Parathyroid adenoma (tissue), 2 donors: ENCODE measurements around the gene MTA1.

ENCODE experiments used
- H2AFZ ChIP-seq: fragments of 300-600 bp; sonication (generic); one replicate; pipeline ENCODE4 v1.7.0; 2017; ENCODE audit warnings: antibody characterized with exemption, mild to moderate bottlenecking
- H3K27ac ChIP-seq: fragments of 300-600 bp; sonication (generic); one replicate; pipeline ENCODE4 v1.7.0; 2017
- H3K27me3 ChIP-seq: fragments of 300-600 bp; sonication (generic); one replicate; pipeline ENCODE4 v1.7.0; 2017; ENCODE audit warnings: low read length; ENCODE audit not compliant: control insufficient read depth, insufficient read depth
- H3K36me3 ChIP-seq: fragments of 300-600 bp; sonication (generic); one replicate; pipeline ENCODE4 v1.7.0; 2017; ENCODE audit warnings: low read length; ENCODE audit not compliant: control insufficient read depth, insufficient read depth
- H3K4me1 ChIP-seq: fragments of 300-600 bp; sonication (generic); one replicate; pipeline ENCODE4 v1.7.0; 2017; ENCODE audit warnings: control low read depth
- H3K4me2 ChIP-seq: fragments of 300-600 bp; sonication (generic); one replicate; pipeline ENCODE4 v1.7.0; 2017; ENCODE audit warnings: low read length
- H3K4me3 ChIP-seq: fragments of 300-600 bp; sonication (generic); one replicate; pipeline ENCODE4 v1.7.0; 2017; ENCODE audit warnings: low read depth, low read length
- H3K79me2 ChIP-seq: fragments of 300-600 bp; sonication (generic); one replicate; pipeline ENCODE4 v1.7.0; 2017; ENCODE audit warnings: control low read depth
- H3K9ac ChIP-seq: fragments of 300-600 bp; sonication (generic); one replicate; pipeline ENCODE4 v1.7.0; 2017; ENCODE audit warnings: mild to moderate bottlenecking
- H3K9me3 ChIP-seq: fragments of 300-600 bp; sonication (generic); one replicate; pipeline ENCODE4 v1.7.0; 2017; ENCODE audit warnings: low read length; ENCODE audit not compliant: control insufficient read depth
- TF ChIP-seq, protein P1 (sequence below): fragments of 300-600 bp; sonication (generic); IDR thresholded peaks from one replicate; pipeline ENCODE4 v1.7.0; 2017; ENCODE audit warnings: antibody characterized with exemption, mild to moderate bottlenecking
- donor health status: primary hyperparathyroidism.

Gene MTA1

DNA sequence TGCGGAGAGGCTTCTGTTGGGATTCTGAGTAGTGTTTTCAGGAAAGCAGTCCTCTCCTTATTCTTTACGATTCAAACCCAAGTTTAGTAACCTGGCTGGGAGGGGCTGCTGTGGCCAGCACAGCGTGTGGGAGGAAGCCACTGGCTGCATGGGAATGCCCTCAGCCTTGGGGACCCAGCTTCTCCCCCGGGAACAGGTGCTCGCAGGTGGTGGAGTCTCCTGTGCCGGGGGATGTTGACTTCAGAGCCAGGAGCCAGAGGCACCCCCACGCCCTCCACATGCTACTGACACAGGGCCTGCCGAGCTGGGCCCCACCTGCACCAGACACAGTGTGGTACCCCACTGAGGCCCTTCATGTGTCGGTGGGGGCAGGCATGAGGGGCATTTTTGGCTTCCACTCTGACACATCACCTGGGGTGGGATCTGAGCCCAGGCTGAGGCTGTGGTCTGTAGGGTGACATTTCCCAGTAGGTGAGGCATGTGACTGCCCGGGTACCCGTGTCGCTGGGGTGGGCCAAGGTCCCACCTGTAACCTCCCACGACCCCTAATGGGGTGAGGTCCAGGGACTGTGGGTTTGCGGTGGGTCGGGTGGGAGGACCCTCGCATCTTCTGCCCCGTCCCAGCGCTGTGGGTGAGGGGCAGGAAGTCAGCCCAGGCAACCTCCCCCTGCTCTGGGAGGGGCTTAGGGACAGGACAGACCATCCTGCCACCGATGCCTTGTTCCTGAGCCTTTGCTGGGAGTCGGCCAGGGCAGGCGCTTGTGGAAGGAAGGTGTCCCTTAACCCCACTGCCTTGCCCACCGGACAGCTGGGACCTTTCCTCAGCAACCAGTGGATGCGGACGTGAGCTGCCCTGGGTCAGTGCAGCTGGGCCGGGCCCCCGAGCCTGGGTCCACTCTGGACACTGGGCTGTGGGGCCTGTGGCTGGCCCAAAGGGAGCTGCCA, 26.5 kb downstream of the MTA1 start:
- H3K9me3 ChIP-seq, result no peaks in the 10 kb centered on the region
- TF ChIP-seq, protein P1, sequence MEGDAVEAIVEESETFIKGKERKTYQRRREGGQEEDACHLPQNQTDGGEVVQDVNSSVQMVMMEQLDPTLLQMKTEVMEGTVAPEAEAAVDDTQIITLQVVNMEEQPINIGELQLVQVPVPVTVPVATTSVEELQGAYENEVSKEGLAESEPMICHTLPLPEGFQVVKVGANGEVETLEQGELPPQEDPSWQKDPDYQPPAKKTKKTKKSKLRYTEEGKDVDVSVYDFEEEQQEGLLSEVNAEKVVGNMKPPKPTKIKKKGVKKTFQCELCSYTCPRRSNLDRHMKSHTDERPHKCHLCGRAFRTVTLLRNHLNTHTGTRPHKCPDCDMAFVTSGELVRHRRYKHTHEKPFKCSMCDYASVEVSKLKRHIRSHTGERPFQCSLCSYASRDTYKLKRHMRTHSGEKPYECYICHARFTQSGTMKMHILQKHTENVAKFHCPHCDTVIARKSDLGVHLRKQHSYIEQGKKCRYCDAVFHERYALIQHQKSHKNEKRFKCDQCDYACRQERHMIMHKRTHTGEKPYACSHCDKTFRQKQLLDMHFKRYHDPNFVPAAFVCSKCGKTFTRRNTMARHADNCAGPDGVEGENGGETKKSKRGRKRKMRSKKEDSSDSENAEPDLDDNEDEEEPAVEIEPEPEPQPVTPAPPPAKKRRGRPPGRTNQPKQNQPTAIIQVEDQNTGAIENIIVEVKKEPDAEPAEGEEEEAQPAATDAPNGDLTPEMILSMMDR, result no peak
- no peaks in the 10 kb centered on the region for H3K4me1 ChIP-seq
- H3K4me2 ChIP-seq, result no peak overlapping the region
- no peak overlapping the region for H3K4me3 ChIP-seq
- H3K36me3 ChIP-seq, result no peaks in the 10 kb centered on the region
- no peak overlapping the region for H3K27ac ChIP-seq
- peaks cover 21% of the 10 kb centered on the region for H3K79me2 ChIP-seq
- H3K9ac ChIP-seq, result no peak overlapping the region
- no peaks in the 10 kb centered on the region for H3K27me3 ChIP-seq
- H2AFZ ChIP-seq, result no peak overlapping the region

DNA sequence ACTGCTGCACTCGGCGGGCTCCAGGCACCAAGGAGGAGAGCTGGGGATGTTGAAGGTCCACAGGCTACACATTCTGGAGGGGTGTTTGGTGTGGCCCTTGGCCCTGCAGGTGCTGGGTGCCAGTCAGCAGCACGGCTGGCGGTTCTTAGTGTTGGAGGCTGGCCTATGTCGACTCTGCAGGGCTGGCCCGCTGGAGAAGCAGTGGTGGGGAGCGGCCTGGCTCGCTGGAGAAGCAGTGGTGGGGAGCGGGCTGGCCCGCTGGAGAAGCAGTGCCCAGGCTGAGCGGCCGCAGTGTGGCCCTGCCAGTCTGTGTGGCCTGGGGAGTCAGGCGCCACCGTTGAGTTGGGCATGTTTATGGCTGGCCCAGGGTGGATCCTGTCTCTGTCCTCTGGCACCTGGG, 27.3 kb downstream of the MTA1 start:
- H3K9ac ChIP-seq, result no peak overlapping the region
- no peak overlapping the region for H2AFZ ChIP-seq
- no peaks in the 10 kb centered on the region for H3K36me3 ChIP-seq
- peaks cover 21% of the 10 kb centered on the region for H3K79me2 ChIP-seq
- no peaks in the 10 kb centered on the region for H3K9me3 ChIP-seq
- H3K27me3 ChIP-seq, result no peaks in the 10 kb centered on the region
- H3K4me3 ChIP-seq, result no peak overlapping the region
- TF ChIP-seq, protein P1, result no peak
- no peak overlapping the region for H3K4me2 ChIP-seq
- H3K4me1 ChIP-seq, result no peaks in the 10 kb centered on the region
- H3K27ac ChIP-seq, result no peak overlapping the region

- Histone ChIP-seq H3K9me3 (no peaks in the 10 kb centered on the region), H3K27me3 (no peaks in the 10 kb centered on the region), H3K9ac (no peak overlapping the region), H3K79me2 (peaks cover 21% of the 10 kb centered on the region), H3K4me1 (no peaks in the 10 kb centered on the region), H2AFZ (no peak overlapping the region), H3K27ac (no peak overlapping the region), H3K4me3 (no peak overlapping the region), H3K36me3 (no peaks in the 10 kb centered on the region), H3K4me2 (no peak overlapping the region)
- TF ChIP-seq, protein P1, result no peak
These were observed 28.3 kb downstream of the MTA1 start for GRCh38 chr14:105447651-105448640.

DNA sequence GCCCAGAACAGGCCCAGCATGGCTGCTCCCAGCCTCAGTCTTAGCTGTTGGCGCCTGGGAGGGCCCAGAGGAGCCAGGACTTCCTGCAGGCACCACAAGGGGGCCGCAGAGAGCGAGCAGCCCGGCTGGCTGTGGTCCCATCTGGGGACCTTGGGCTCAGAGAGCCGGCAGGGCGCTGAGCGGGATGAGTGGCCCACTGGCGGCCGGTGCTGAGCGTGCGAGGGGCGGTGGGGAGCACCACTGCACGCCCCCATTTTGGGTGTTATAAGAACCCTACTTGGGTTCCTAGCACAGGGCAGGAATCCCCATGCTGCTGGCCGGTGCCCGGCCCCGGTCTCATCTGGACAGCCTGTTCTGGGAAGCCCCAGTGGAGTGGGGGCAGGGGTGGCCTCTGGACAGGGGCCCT, 29.1 kb downstream of the MTA1 start:
- TF ChIP-seq, protein P1, result peak; percentile 94
- Histone ChIP-seq H3K4me2 (no peak overlapping the region), H3K9ac (no peak overlapping the region), H2AFZ (no peak overlapping the region), H3K27me3 (no peaks in the 10 kb centered on the region), H3K36me3 (no peaks in the 10 kb centered on the region), H3K4me1 (no peaks in the 10 kb centered on the region), H3K9me3 (no peaks in the 10 kb centered on the region), H3K4me3 (no peak overlapping the region), H3K79me2 (peaks cover 21% of the 10 kb centered on the region), H3K27ac (no peak overlapping the region)
